Glomerular endothelial cell (primary cell): ENCODE data around the gene DIDO1. TPM values are rescaled to one million over a fixed set of nuclear protein-coding genes. Genes with fewer than 3 reads are reported as not detected.
"Not testable (repeated sequence)": the region's sequence is repeated elsewhere in the genome, so short reads cannot be mapped to it uniquely, and the experiment has no call there.

Experiments
- DNase-seq: peaks from one replicate; pipeline ENCODE4 v3.0.0-alpha.2; 2011; ENCODE audit warnings: low read depth, low spot score; ENCODE audit errors: extremely low read depth
- total RNA-seq: library from RNA; depleted of rRNA; stranded (reverse); fragments of >200 nt; gene quantifications from 2 replicates; pipeline ENCODE4 v1.2.3, GENCODE V29; 2015

Gene DIDO1
- total RNA-seq, 1 donor from 2014 or later = 50.3 TPM

- DNase-seq = no peak
Observed at GRCh38 chr20:62882426-62882825, 43.9 kb downstream of the DIDO1 start.

GRCh38 chr20:62881662-62882395, 44.5 kb downstream of the DIDO1 start:
- no peak for DNase-seq

GRCh38 chr20:62880935-62881661, 45.2 kb downstream of the DIDO1 start:
- DNase-seq = no peak

DNA sequence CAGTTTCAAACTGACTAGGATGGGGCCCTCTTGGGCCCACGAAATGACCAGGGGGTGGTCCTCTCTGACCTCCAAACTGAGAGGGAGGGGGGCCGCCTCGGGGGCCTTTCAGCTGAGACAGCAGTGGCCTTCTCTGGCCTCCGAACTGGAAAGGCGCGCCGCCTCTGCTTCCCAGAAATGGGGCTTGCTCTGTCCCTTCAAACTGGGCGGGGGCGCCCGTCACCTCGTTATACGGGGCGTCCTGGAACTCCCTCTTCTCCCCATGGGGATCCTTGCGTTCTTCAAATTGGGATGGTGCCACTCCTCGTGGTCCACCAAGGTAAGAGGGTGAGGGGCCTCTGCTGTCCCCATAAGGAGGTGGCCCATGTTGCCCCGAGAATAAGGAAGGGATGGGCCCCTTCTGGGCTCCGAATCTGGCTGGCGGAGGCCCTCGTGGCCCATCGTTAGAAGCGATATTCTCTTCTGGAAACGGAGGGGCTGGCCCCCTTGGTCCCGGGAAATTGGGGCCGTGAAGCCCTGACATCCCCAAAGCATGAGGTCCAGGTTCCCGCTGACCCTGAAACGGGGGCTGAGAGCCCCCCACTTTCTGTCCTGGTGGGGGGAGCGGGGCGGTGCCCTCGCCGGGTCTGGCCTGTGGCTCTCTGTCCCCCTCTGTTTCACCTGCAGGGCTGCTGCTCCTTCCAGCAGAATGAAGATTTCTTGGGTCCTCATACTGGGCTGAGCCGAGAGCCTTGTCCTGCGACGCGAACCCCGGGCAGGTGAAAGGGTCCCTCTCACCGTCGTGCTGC, 46.0 kb downstream of the DIDO1 start:
- no peak for DNase-seq

GRCh38 chr20:62879275-62880146, 46.8 kb downstream of the DIDO1 start:
- no peak for DNase-seq

GRCh38 chr20:62878244-62879038, 47.9 kb downstream of the DIDO1 start:
- no peak for DNase-seq

- DNase-seq = no peak
Observed at GRCh38 chr20:62876902-62877816, 49.1 kb downstream of the DIDO1 start.

DNA sequence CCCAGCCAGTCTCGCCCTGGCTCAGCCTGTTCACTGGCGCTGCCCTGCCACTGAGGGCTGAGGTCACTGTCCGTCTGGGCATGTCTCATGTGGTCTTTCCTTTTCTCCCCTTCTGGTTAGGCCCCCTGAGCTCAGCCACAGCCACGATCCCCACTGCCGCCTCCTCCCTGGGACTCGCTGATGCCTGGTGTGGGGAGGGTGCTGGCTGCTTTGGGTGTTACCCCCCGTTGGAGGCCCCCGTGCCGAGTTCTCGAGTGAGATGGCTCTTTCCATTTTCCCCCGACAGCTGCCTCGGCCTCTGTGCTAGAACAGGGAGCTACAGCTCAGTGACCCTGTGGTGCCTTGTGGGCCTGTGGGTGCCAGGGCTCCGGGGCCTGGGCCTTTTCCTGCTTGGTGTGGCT, 49.8 kb downstream of the DIDO1 start:
- DNase-seq = no peak

GRCh38 chr20:62875419-62876361, 50.6 kb downstream of the DIDO1 start:
- DNase-seq = no peak

GRCh38 chr20:62874964-62875344, 51.4 kb downstream of the DIDO1 start:
- DNase-seq = no peak

DNA sequence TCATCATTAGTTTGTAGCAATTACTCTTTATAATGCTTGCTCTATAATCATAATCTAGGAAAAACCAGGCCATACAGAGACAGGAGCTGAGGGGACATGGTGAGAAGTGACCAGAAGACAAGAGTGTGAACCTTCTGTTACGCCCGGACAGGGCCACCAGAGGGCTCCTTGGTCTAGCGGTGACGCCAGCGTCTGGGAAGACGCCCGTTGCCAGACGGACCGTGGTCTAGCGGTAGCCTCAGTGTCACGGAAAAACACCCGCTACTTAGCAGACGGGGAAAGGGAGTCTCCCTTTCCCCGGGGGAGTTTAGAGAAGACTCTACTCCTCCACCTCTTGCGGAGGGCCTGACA, 52.6 kb downstream of the DIDO1 start:
- DNase-seq = not testable (repeated sequence)

- no peak for DNase-seq
Observed at GRCh38 chr20:62873280-62873679, 53.0 kb downstream of the DIDO1 start.

- DNase-seq = no peak
Observed at GRCh38 chr20:62872862-62873261, 53.4 kb downstream of the DIDO1 start.

GRCh38 chr20:62872184-62872847, 54.0 kb downstream of the DIDO1 start:
- no peak for DNase-seq

DNA sequence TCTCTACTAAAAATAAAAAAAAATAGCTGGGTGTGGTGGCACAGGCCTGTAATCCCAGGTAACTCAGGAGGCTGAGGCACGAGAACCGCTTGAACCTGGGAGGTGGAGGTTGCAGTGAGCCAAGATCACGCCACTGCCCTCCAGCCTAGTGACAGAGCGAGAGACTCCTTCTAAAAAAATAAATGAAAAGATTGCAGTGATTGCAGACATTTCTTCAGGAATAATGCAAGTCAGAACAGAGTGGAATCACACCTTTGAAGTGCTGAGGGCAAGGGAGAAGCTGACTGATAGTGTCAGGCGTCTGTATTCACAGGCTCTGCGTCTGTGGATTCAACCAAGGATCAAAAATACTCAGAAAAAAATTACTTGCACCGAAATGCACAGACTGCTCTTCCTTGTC, 62.1 kb downstream of the DIDO1 start:
- no peak for DNase-seq

- DNase-seq = no peak
Observed at GRCh38 chr20:62861726-62862336, 64.5 kb downstream of the DIDO1 start, which contains the start of gene TCFL5. TCFL5 (minus strand) TSS chr20:62861822; CDS start chr20:62861670, 152 bp downstream.
